ENCODE measurements around the gene AP4S1.

Gene AP4S1

DNA sequence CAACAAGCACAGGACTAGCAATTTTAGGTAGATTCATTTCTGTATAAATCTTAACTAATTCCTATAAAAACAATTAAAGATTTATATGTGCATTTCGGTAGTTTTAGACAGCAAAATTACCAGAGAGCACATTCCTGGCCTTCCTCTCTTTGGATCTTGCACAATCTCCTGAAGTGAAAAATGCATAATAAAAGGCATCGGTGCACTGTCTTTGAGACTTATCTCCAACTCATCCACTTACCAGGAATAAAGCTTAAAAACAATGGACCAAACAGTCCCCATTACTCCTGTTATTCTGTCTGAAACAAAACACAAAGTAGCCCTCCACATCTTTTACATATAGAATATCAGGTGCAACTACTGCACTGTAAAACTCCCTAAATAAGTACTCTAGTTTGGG, 112.9 kb downstream of the AP4S1 start:
- no peak for DNase-seq

GRCh38 chr14:31139301-31139847, 113.9 kb downstream of the AP4S1 start:
- DNase-seq: no peak

DNA sequence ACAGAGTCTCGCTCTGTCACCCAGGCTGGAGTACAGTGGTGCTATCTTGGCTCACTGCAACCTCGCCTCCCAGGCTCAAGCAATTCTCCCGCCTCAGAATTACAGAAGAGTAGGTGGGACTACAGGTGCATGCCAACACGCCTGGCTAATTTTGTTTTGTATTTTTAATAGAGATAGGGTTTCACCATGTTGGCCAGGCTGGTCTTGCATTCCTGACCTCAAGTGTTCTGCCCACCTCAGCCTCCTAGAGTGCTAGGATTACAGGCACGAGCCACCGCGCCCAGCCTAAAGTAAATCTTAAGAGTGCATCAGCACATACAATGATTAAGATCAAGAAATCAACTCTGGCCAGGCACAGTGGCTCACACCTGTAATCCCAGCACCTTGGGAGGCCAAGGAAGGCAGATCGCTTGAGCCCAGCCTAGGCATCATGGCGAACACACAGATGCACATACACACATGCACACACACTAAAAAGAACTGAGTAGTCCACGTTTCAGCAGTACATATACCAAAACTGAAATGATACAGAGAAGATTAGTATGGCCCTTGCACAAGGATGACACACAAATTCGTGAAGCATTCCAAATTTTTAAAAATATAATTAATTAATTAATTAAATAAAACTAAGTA, 117.1 kb downstream of the AP4S1 start:
- peak; percentile 4 for DNase-seq

All from right kidney (tissue), 1 donor.